Bronchial epithelial cell (primary cell): ENCODE results near the gene TSC2. TPM values are rescaled to one million over a fixed set of nuclear protein-coding genes. Genes with fewer than 3 reads are reported as not detected.

Experiments used
- DNase-seq: peaks from one replicate; pipeline ENCODE4 v3.0.0-alpha.2; 2010; ENCODE audit warnings: low read depth
- FAIRE-seq: peaks from 2 replicates; lab custom pipeline; 2011; peaks lifted over from hg19 to GRCh38; lab: Jason Lieb, UNC
- H3K27me3 ChIP-seq: 2 replicates; pipeline ENCODE4 v1.5.1; 2011; ENCODE audit warnings: low read length; ENCODE audit not compliant: control insufficient read depth, insufficient read depth
- H3K36me3 ChIP-seq: 2 replicates; pipeline ENCODE4 v1.5.1; 2011; ENCODE audit warnings: low read length; ENCODE audit not compliant: control insufficient read depth, insufficient read depth
- H3K4me3 ChIP-seq: 2 replicates; pipeline ENCODE4 v1.5.1; 2011; ENCODE audit warnings: mild to moderate bottlenecking, low read depth, low read length, control low read depth
- CTCF ChIP-seq: IDR thresholded peaks from 2 replicates; pipeline ENCODE4 v1.5.1; 2011; ENCODE audit warnings: mild to moderate bottlenecking, moderate library complexity, low read length, control low read depth, inconsistent platforms; ENCODE audit not compliant: insufficient read depth, severe bottlenecking
- total RNA-seq: library from RNA; depleted of rRNA; stranded (reverse); fragments of >200 nt; gene quantifications from 2 replicates; pipeline ENCODE4 v1.2.1, GENCODE V29; 2014

Gene TSC2
- total RNA-seq, result 25.0 and 34.7 TPM in 2 replicates

- TF ChIP-seq CTCF, result peak; percentile 54
- Histone ChIP-seq H3K27me3 (no peaks in the 10 kb centered on the region), H3K4me3 (peak within 1 kb of the TSS; percentile 80), H3K36me3 (peaks cover 3% of the 10 kb centered on the region)
- DNase-seq, result peak; percentile 91
- no peak for FAIRE-seq
Measured at GRCh38 chr16:2047330-2048115, at the start of gene TSC2, which contains the start of gene NTHL1. TSS of gene TSC2 (plus strand) at chr16:2047985. CDS start at chr16:2048616, 631 bp downstream. TSS of gene NTHL1 (minus strand) at chr16:2047834. CDS start at chr16:2047823, 11 bp downstream.

- H3K27me3 ChIP-seq, result no peaks in the 10 kb centered on the region
- H3K36me3 ChIP-seq, result peaks cover 45% of the 10 kb centered on the region
- FAIRE-seq, result no peak
Measured at GRCh38 chr16:1998360-1998835, 49.4 kb upstream of the TSC2 start.

GRCh38 chr16:1998852-1999801 lies 48.7 kb upstream of the TSC2 start:
- TF ChIP-seq CTCF, result no peak
- no peak for FAIRE-seq
- no peaks in the 10 kb centered on the region for H3K27me3 ChIP-seq
- peaks cover 49% of the 10 kb centered on the region for H3K36me3 ChIP-seq
- H3K4me3 ChIP-seq, result no peak overlapping the region
- no peak for DNase-seq

More at GRCh38 chr16:1998360-1998835, 49.4 kb upstream of the TSC2 start:
- no peak overlapping the region for H3K4me3 ChIP-seq
- DNase-seq, result no peak
- no peak for TF ChIP-seq CTCF

GRCh38 chr16:1999866-2000514 lies 47.8 kb upstream of the TSC2 start:
- FAIRE-seq, result no peak

More at GRCh38 chr16:1999866-2000514, 47.8 kb upstream of the TSC2 start:
- no peak for TF ChIP-seq CTCF
- Histone ChIP-seq H3K36me3 (peaks cover 54% of the 10 kb centered on the region), H3K27me3 (no peaks in the 10 kb centered on the region), H3K4me3 (no peak overlapping the region)
- DNase-seq, result no peak
